ENCODE data around the gene SALL1.

Gene SALL1

DNA sequence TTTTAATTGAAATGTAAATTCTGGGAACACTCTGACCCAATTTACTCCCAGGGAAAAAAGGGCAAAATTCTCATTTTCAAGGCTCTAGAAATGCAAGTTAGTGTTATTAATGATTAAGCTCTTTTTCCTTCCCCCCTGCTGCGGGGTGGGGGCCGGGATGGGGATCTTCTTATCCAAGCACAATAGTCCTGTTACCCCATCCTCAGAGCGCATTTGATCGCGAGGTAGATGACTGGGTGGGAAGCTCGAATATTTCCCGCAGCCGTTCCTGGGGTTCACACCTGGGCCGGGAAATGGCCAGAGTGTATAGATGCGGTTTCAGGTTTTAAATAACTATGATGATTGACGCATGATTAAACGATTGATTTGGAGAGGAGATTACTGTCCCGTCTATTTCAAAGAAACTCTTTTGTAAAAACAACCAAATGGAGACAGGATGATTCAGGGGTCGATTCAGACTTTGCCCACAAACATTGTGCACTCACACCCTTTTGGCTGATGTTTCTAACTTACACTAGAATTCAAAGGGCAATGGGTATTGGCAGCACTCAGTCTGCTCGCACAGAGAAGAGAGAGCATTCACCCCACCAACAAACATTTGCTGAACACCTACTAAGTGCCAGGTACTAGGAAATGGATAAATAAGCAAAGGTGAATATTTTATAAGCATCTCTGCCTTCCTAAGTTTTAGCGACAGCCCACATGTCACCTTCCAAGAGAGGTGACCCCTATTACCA is 55.0 kb downstream of the SALL1 start:
- no peak overlapping the region for H3K4me3 ChIP-seq (ENCODE audit: low read depth, low read length)
- no peak for DNase-seq (ENCODE audit: low read depth)
- TF ChIP-seq, protein P1, sequence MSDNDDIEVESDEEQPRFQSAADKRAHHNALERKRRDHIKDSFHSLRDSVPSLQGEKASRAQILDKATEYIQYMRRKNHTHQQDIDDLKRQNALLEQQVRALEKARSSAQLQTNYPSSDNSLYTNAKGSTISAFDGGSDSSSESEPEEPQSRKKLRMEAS (IDR thresholded peaks at IDR 0.05; ENCODE audit: low read depth, low read length) = no peak
- TF ChIP-seq, protein P2, sequence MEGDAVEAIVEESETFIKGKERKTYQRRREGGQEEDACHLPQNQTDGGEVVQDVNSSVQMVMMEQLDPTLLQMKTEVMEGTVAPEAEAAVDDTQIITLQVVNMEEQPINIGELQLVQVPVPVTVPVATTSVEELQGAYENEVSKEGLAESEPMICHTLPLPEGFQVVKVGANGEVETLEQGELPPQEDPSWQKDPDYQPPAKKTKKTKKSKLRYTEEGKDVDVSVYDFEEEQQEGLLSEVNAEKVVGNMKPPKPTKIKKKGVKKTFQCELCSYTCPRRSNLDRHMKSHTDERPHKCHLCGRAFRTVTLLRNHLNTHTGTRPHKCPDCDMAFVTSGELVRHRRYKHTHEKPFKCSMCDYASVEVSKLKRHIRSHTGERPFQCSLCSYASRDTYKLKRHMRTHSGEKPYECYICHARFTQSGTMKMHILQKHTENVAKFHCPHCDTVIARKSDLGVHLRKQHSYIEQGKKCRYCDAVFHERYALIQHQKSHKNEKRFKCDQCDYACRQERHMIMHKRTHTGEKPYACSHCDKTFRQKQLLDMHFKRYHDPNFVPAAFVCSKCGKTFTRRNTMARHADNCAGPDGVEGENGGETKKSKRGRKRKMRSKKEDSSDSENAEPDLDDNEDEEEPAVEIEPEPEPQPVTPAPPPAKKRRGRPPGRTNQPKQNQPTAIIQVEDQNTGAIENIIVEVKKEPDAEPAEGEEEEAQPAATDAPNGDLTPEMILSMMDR (IDR thresholded peaks at IDR 0.05; ENCODE audit: low read depth, low read length) = no peak
- no peak for TF ChIP-seq MYC (IDR thresholded peaks at IDR 0.05; ENCODE audit: low read depth, low read length)
- TF ChIP-seq POLR2A (IDR thresholded peaks at IDR 0.05; ENCODE audit: extremely low read depth, insufficient read length) = no peak

DNA sequence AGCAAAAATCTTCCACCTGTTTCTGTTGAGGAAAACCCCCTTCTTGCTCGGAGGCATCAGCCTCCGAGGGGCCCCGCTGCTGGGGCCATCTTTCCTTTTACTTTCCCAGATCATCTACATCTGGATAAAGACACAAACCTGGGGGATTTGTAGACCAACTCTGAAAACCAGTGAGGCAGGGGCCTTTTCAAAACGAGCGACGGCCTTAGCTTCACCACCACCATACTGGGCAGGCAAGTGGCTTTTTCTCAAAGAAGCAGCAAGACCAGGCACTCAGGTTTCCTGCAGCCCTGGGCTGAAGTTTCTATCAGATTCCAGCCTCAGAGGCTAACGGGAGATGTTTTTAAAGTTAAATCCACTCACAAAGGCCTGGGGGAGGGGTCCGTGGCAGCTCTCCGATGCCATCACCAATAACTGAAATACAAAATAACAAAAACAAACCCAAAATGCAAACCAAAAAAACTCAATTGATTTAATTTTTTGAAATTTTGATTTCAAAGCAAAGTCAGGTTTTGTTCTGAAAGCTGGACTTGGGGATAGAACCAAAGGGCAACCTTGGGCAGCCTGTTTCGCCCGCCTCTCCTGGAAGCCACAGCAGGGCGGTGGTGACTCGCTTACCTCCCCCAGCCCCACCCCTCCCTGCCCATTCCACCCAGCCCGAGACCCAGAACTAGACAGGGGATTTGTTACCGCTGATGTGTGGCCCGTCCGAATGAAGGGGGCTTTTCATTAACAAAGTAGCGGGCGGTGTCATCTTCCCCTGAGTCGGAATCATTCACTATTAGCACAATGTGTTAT is 55.8 kb downstream of the SALL1 start:
- DNase-seq (ENCODE audit: low read depth) = no peak
- TF ChIP-seq, protein P1 (IDR thresholded peaks at IDR 0.05; ENCODE audit: low read depth, low read length) = no peak
- TF ChIP-seq, protein P2 (IDR thresholded peaks at IDR 0.05; ENCODE audit: low read depth, low read length) = no peak
- no peak for TF ChIP-seq POLR2A (IDR thresholded peaks at IDR 0.05; ENCODE audit: extremely low read depth, insufficient read length)
- TF ChIP-seq MYC (IDR thresholded peaks at IDR 0.05; ENCODE audit: low read depth, low read length) = no peak
- H3K4me3 ChIP-seq (ENCODE audit: low read depth, low read length) = no peak overlapping the region

DNA sequence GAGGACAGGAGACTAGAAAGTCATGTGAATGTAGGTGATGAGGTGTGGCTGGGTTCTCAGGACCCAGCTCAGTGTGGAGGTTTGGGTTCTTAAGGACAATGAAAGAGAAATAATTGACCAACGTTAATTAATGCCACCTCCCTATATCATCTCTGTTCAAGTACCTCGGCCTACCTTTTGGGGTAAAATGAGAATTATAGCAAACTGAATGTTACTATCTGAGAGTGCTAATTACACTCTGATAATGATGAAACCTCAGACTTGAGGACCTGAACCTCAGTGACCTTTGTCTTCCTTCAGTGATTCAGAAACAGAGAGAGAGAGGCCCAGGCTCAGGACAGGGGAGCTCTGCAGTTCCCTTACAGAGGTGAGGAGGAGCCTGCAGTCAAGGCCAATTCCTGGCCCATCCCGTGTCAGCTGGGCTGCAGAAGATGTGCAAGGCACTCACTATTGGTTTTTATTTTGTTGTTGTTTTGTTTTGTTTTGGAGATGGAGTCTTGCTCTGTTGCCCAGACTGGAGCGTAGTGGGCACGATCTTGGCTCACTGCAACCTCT is 57.3 kb downstream of the SALL1 start:
- H3K4me3 ChIP-seq (ENCODE audit: low read depth, low read length) = no peak overlapping the region
- DNase-seq (ENCODE audit: low read depth) = no peak
- TF ChIP-seq POLR2A (IDR thresholded peaks at IDR 0.05; ENCODE audit: extremely low read depth, insufficient read length) (no peak), MYC (IDR thresholded peaks at IDR 0.05; ENCODE audit: low read depth, low read length) (no peak)
- TF ChIP-seq, protein P2 (IDR thresholded peaks at IDR 0.05; ENCODE audit: low read depth, low read length) = no peak
- TF ChIP-seq, protein P1 (IDR thresholded peaks at IDR 0.05; ENCODE audit: low read depth, low read length) = no peak
